Astrocyte (in vitro differentiated cells and primary cell): ENCODE results near the gene DUSP10. TPM values are rescaled to one million over a fixed set of nuclear protein-coding genes. Genes with fewer than 3 reads are reported as not detected.

Experiments
- DNase-seq: peaks from one replicate; pipeline ENCODE4 v3.0.0-alpha.2; 2010; ENCODE audit warnings: low read depth
- FAIRE-seq: peaks from 2 replicates; lab custom pipeline; 2011; peaks lifted over from hg19 to GRCh38; lab: Jason Lieb, UNC
- H2AFZ ChIP-seq: 2 replicates; pipeline ENCODE4 v1.6.0; 2012; ENCODE audit warnings: low read depth, low read length, inconsistent platforms
- H3K27ac ChIP-seq: 2 replicates; pipeline ENCODE4 v1.5.1; 2011; ENCODE audit warnings: low read depth, low read length, inconsistent platforms
- H3K27me3 ChIP-seq: 2 replicates; pipeline ENCODE4 v1.6.0; 2011; ENCODE audit warnings: low read length, inconsistent platforms; ENCODE audit not compliant: insufficient read depth
- H3K36me3 ChIP-seq: 2 replicates; pipeline ENCODE4 v1.5.1; 2011; ENCODE audit warnings: low read length, inconsistent platforms; ENCODE audit not compliant: insufficient read depth
- H3K4me1 ChIP-seq: 2 replicates; pipeline ENCODE4 v1.5.1; 2011; ENCODE audit warnings: low read length, inconsistent platforms; ENCODE audit not compliant: insufficient read depth
- H3K4me2 ChIP-seq: 2 replicates; pipeline ENCODE4 v1.6.0; 2012; ENCODE audit warnings: low read length, inconsistent platforms
- H3K4me3 ChIP-seq: 2 replicates; pipeline ENCODE4 v1.5.1; 2011; ENCODE audit warnings: low read depth, mild to moderate bottlenecking, low read length, inconsistent platforms; ENCODE audit not compliant: insufficient read depth
- H3K79me2 ChIP-seq: 2 replicates; pipeline ENCODE4 v1.6.0; 2012; ENCODE audit warnings: mild to moderate bottlenecking, low read length, inconsistent platforms; ENCODE audit not compliant: insufficient read depth
- H3K9ac ChIP-seq: 2 replicates; pipeline ENCODE4 v1.6.0; 2012; ENCODE audit warnings: mild to moderate bottlenecking, low read length, inconsistent platforms
- H3K9me3 ChIP-seq: 2 replicates; pipeline ENCODE4 v1.5.1; 2012; ENCODE audit warnings: low read depth, mild to moderate bottlenecking, low read length, inconsistent platforms; ENCODE audit not compliant: insufficient read depth
- H4K20me1 ChIP-seq: 2 replicates; pipeline ENCODE4 v1.6.0; 2012; ENCODE audit warnings: low read length, inconsistent platforms; ENCODE audit not compliant: insufficient read depth
- H3K27ac Mint-ChIP-seq: one replicate; pipeline ENCODE4 v1.8.0; 2021; ENCODE audit warnings: mild to moderate bottlenecking, mixed read lengths; ENCODE audit not compliant: unreplicated experiment
- H3K27me3 Mint-ChIP-seq: one replicate; pipeline ENCODE4 v1.8.0; 2021; ENCODE audit warnings: low read depth, mixed read lengths; ENCODE audit not compliant: unreplicated experiment
- H3K36me3 Mint-ChIP-seq: one replicate; pipeline ENCODE4 v1.8.0; 2021; ENCODE audit warnings: low read depth, mixed read lengths; ENCODE audit not compliant: unreplicated experiment
- H3K4me1 Mint-ChIP-seq: one replicate; pipeline ENCODE4 v1.8.0; 2021; ENCODE audit warnings: low read depth, mixed read lengths; ENCODE audit not compliant: unreplicated experiment
- H3K4me3 Mint-ChIP-seq: one replicate; pipeline ENCODE4 v1.8.0; 2021; ENCODE audit warnings: mild to moderate bottlenecking, moderate library complexity, mixed read lengths; ENCODE audit not compliant: unreplicated experiment
- H3K9me3 Mint-ChIP-seq: one replicate; pipeline ENCODE4 v1.8.0; 2021; ENCODE audit warnings: mild to moderate bottlenecking, mixed read lengths; ENCODE audit not compliant: unreplicated experiment
- CTCF ChIP-seq: IDR thresholded peaks from 2 replicates; pipeline ENCODE4 v1.5.1; 2011; ENCODE audit warnings: low read depth, mild to moderate bottlenecking, inconsistent platforms, low read length, moderate library complexity; ENCODE audit not compliant: insufficient read depth
- EZH2 ChIP-seq: IDR thresholded peaks from 2 replicates; pipeline ENCODE4 v1.6.1; 2012; ENCODE audit warnings: mild to moderate bottlenecking, low read length, inconsistent platforms; ENCODE audit not compliant: insufficient read depth
- total RNA-seq: library from RNA; stranded (reverse); gene quantifications from 2 replicates; pipeline ENCODE4 v1.2.1, GENCODE V29; 2021

Gene DUSP10
- total RNA-seq, 1 donor from 2014 or later = 45.8 TPM

GRCh38 chr1:221742555-221743415, 896 bp upstream of the DUSP10 start:
- no peak overlapping the region for H3K27ac Mint-ChIP-seq

GRCh38 chr1:221740993-221741702, 741 bp downstream of the DUSP10 start:
- TF ChIP-seq EZH2 (no peak), CTCF (no peak)
- Histone ChIP-seq H3K79me2 (peaks cover 55% of the 10 kb centered on the region), H3K4me3 (peak overlapping the region; percentile 100), H3K9ac (peak overlapping the region; percentile 99), H3K4me1 (peaks cover 7% of the 10 kb centered on the region), H3K36me3 (peaks cover 5% of the 10 kb centered on the region), H3K4me2 (peak overlapping the region; percentile 98), H3K27me3 (no peaks in the 10 kb centered on the region), H3K27ac (peak overlapping the region; percentile 97), H3K9me3 (no peaks in the 10 kb centered on the region), H2AFZ (peak overlapping the region; percentile 84), H4K20me1 (peaks cover 50% of the 10 kb centered on the region)
- Mint-ChIP-seq H3K4me3 (no peak overlapping the region), H3K4me1 (peaks cover 34% of the 10 kb centered on the region), H3K27me3 (no peaks in the 10 kb centered on the region), H3K27ac (no peak overlapping the region), H3K9me3 (no peaks in the 10 kb centered on the region), H3K36me3 (peaks cover 35% of the 10 kb centered on the region)
- DNase-seq (no peak), FAIRE-seq (no peak)

More at GRCh38 chr1:221742555-221743415, 896 bp upstream of the DUSP10 start:
- H3K4me1 Mint-ChIP-seq = peaks cover 19% of the 10 kb centered on the region
- Histone ChIP-seq H3K9ac (peak overlapping the region; percentile 98), H3K4me1 (peaks cover 7% of the 10 kb centered on the region), H3K36me3 (peaks cover 5% of the 10 kb centered on the region), H3K27ac (peak overlapping the region; percentile 98), H3K4me2 (peak overlapping the region; percentile 99), H3K27me3 (no peaks in the 10 kb centered on the region), H4K20me1 (peaks cover 36% of the 10 kb centered on the region), H3K9me3 (no peaks in the 10 kb centered on the region), H3K4me3 (peak overlapping the region; percentile 100), H2AFZ (peak overlapping the region; percentile 81), H3K79me2 (peaks cover 39% of the 10 kb centered on the region)
- peaks cover 21% of the 10 kb centered on the region for H3K36me3 Mint-ChIP-seq
- H3K4me3 Mint-ChIP-seq = peak overlapping the region; percentile 86
- no peaks in the 10 kb centered on the region for H3K27me3 Mint-ChIP-seq
- H3K9me3 Mint-ChIP-seq = no peaks in the 10 kb centered on the region
- DNase-seq (no peak), FAIRE-seq (no peak)
- TF ChIP-seq EZH2 (no peak), CTCF (no peak)
